BLaER1 treated with 17β-estradiol and CSF1 and Interleukin-3, amounts not matched to agents 10 nM and 100 nM (cell line): ENCODE measurements around the gene CDH4.

ENCODE experiments used
- H3K27ac ChIP-seq, 11 experiments: shearing (Covaris generic); formaldehyde crosslinking; 2 replicates each; pipeline ENCODE4 v1.8.1; 2022
- H3K27me3 ChIP-seq, 11 experiments: shearing (Covaris generic); formaldehyde crosslinking; 2 replicates each; pipeline ENCODE4 v1.8.1; 2022
- H3K36me3 ChIP-seq, 11 experiments: shearing (Covaris generic); formaldehyde crosslinking; 2 replicates each; pipeline ENCODE4 v1.8.1; 2022
- H3K4me1 ChIP-seq, 10 experiments: shearing (Covaris generic); formaldehyde crosslinking; 2 replicates each; pipeline ENCODE4 v1.8.1; 2022
- H3K4me2 ChIP-seq, 11 experiments: shearing (Covaris generic); formaldehyde crosslinking; 2 replicates each; pipeline ENCODE4 v1.8.1; 2022
- H3K4me3 ChIP-seq, 10 experiments: shearing (Covaris generic); formaldehyde crosslinking; 2 replicates each; pipeline ENCODE4 v1.8.1; 2022
- H3K9ac ChIP-seq, 11 experiments: shearing (Covaris generic); formaldehyde crosslinking; 2 replicates each; pipeline ENCODE4 v1.8.1; 2022
- H3K9me3 ChIP-seq, 11 experiments: shearing (Covaris generic); formaldehyde crosslinking; replicated peaks in 1 of 11; 2 replicates each; pipeline ENCODE4 v1.8.1; 2022
- H4K20me1 ChIP-seq, 11 experiments: shearing (Covaris generic); formaldehyde crosslinking; 2 replicates each; pipeline ENCODE4 v1.8.1; 2022
- Cebpa-rat ChIP-seq, 11 experiments: shearing (Covaris generic); IDR thresholded peaks; 2 replicates each; pipeline ENCODE4 v1.8.1; 2022

The CDH4 gene

GRCh38 chr20:61891916-61892649, 640.0 kb downstream of the CDH4 start:
- Histone ChIP-seq H3K36me3 (no peaks in the 10 kb centered on the region), H3K4me2 (no peak overlapping the region), H3K9me3 (peaks cover 0 to 9% (median 5%) of the 10 kb centered on the region in 11 experiments; a peak in 8 of 22 replicates), H3K4me1 (peaks cover 0 to 28% (median 22%) of the 10 kb centered on the region in 10 experiments; a peak in 18 of 20 replicates), H3K27ac (no peak overlapping the region), H3K4me3 (no peak overlapping the region), H3K27me3 (no peaks in the 10 kb centered on the region), H4K20me1 (peaks cover 0 to 30% (median 0%) of the 10 kb centered on the region in 11 experiments; a peak in 6 of 22 replicates), H3K9ac (no peak overlapping the region)
- no peak for TF ChIP-seq Cebpa-rat (IDR thresholded peaks at IDR 0.05)

- H3K4me1 ChIP-seq: peaks cover 0 to 14% (median 9%) of the 10 kb centered on the region in 10 experiments; a peak in 13 of 20 replicates
- H4K20me1 ChIP-seq: peaks cover 0 to 27% (median 0%) of the 10 kb centered on the region in 11 experiments; a peak in 6 of 22 replicates
- no peak overlapping the region for H3K9ac ChIP-seq
- H3K36me3 ChIP-seq: no peaks in the 10 kb centered on the region
- no peak overlapping the region for H3K27ac ChIP-seq
- H3K9me3 ChIP-seq: peaks cover 0 to 9% (median 5%) of the 10 kb centered on the region in 11 experiments; a peak in 8 of 22 replicates
- H3K4me3 ChIP-seq: no peak overlapping the region
- no peaks in the 10 kb centered on the region for H3K27me3 ChIP-seq
- TF ChIP-seq Cebpa-rat (IDR thresholded peaks at IDR 0.05): no peak
- no peak overlapping the region for H3K4me2 ChIP-seq
Measured at GRCh38 chr20:61895016-61895415, 643.0 kb downstream of the CDH4 start.

DNA sequence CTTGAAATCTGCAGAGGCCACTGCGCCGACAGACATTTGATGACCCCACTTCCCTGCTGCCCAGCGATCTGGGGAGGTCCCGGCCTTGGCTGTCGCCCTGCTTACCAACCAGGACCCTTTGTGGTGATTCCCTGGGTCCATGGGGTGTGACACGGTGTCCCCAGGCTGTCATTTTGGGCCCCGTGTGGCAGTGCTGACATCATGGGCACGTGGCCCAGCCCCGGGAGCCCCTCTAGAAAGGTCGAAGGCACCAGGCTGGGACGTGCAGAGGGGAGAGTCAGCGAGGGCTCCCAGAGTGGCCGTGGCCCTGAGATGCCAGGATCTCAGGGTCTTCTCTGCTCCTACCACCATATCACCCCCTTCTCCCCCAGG, 643.6 kb downstream of the CDH4 start:
- H3K27me3 ChIP-seq: no peaks in the 10 kb centered on the region
- no peaks in the 10 kb centered on the region for H3K36me3 ChIP-seq
- peaks cover 0 to 14% (median 9%) of the 10 kb centered on the region in 10 experiments; a peak in 13 of 20 replicates for H3K4me1 ChIP-seq
- no peak overlapping the region for H3K27ac ChIP-seq
- no peak overlapping the region for H3K4me3 ChIP-seq
- H3K4me2 ChIP-seq: peak overlapping the region in 5 of 11 experiments; percentile 25 to 63 (median 55); a peak in 6 of 22 replicates
- no peak overlapping the region for H3K9ac ChIP-seq
- peaks cover 0 to 9% (median 5%) of the 10 kb centered on the region in 11 experiments; a peak in 6 of 22 replicates for H3K9me3 ChIP-seq
- no peak for TF ChIP-seq Cebpa-rat (IDR thresholded peaks at IDR 0.05)
- H4K20me1 ChIP-seq: peaks cover 0 to 27% (median 0%) of the 10 kb centered on the region in 11 experiments; a peak in 6 of 22 replicates

- H3K4me2 ChIP-seq: peak overlapping the region in 9 of 11 experiments; percentile 3 to 63 (median 35); a peak in 15 of 22 replicates
Measured at GRCh38 chr20:61896058-61896961, 644.2 kb downstream of the CDH4 start.

GRCh38 chr20:61897401-61898295, 645.6 kb downstream of the CDH4 start:
- Histone ChIP-seq H3K27me3 (no peaks in the 10 kb centered on the region), H3K27ac (no peak overlapping the region), H3K4me1 (peaks cover 9 to 24% (median 19%) of the 10 kb centered on the region in 10 experiments; a peak in 19 of 20 replicates), H3K36me3 (no peaks in the 10 kb centered on the region), H3K9ac (no peak overlapping the region), H3K4me3 (no peak overlapping the region), H3K4me2 (no peak overlapping the region), H4K20me1 (peaks cover 0 to 33% (median 0%) of the 10 kb centered on the region in 11 experiments; a peak in 6 of 22 replicates), H3K9me3 (peaks cover 0 to under 1% (median 0%) of the 10 kb centered on the region in 11 experiments; a peak in 1 of 22 replicates)
- TF ChIP-seq Cebpa-rat (IDR thresholded peaks at IDR 0.05): no peak

More at GRCh38 chr20:61896058-61896961, 644.2 kb downstream of the CDH4 start:
- Histone ChIP-seq H3K4me3 (no peak overlapping the region), H3K9ac (no peak overlapping the region), H3K4me1 (peaks cover under 1 to 15% (median 10%) of the 10 kb centered on the region in 10 experiments; a peak in 18 of 20 replicates), H3K9me3 (peaks cover 0 to 9% (median 4%) of the 10 kb centered on the region in 11 experiments; a peak in 6 of 22 replicates), H4K20me1 (peaks cover 0 to 27% (median 0%) of the 10 kb centered on the region in 11 experiments; a peak in 6 of 22 replicates), H3K27me3 (no peaks in the 10 kb centered on the region), H3K27ac (no peak overlapping the region), H3K36me3 (no peaks in the 10 kb centered on the region)
- no peak for TF ChIP-seq Cebpa-rat (IDR thresholded peaks at IDR 0.05)

GRCh38 chr20:61898405-61898804, 646.3 kb downstream of the CDH4 start:
- H3K9me3 ChIP-seq: no peaks in the 10 kb centered on the region
- H3K27me3 ChIP-seq: no peaks in the 10 kb centered on the region
- H4K20me1 ChIP-seq: peaks cover 0 to 33% (median 0%) of the 10 kb centered on the region in 11 experiments; a peak in 6 of 22 replicates
- no peak overlapping the region for H3K4me2 ChIP-seq
- H3K4me3 ChIP-seq: no peak overlapping the region
- 0 out of 22 replicates have a peak overlapping the region, but pooled peaks of 1 of the 11 experiments have one; percentile 31 for H3K9ac ChIP-seq
- H3K27ac ChIP-seq: no peak overlapping the region
- H3K4me1 ChIP-seq: peaks cover 9 to 24% (median 19%) of the 10 kb centered on the region in 10 experiments; a peak in 19 of 20 replicates
- no peaks in the 10 kb centered on the region for H3K36me3 ChIP-seq
- no peak for TF ChIP-seq Cebpa-rat (IDR thresholded peaks at IDR 0.05)

DNA sequence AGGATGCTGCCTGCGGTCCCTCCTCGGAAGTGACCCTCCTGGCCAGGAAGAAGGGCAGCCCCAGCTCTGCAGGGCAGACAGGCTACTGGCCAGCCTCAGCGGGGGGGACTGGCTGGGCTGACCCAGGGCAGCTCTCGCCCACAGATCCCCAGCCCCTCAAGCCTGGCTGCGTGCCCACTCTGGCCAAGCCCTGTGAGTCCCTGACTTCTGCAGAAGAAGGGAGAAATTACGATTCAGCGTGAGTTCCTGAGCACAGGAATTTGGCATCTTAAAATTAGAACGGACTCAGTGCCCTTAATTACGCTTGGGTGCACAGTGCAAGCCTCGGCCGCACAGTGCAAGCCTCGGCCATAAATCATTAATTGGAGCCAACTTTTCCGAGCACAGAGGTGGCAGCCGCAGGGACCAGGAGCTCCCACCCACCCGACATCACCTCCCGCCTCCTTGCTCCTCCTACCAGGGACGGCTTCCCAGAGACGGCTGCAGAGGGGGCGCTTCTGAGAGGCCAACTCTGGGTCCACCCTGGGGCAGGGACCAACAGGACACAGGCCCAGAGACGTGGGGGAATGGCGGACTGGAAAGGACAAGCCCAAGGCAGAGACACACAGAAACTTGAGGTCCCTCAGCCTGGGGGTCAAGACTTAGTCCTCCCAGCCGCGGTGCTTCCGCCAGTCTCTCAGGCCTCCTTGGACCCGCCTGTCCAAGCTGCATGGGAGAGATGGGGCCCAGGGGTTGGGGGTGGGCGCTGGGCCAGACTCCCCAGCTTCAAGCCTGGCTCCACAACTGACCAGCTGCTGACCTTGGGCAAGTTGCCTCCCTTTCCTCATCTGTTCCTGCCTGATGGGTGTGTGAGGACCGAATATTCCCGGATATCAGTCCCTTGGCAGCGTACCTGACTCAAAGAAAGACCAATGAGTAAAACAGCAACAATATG, 648.2 kb downstream of the CDH4 start:
- Histone ChIP-seq H3K4me2 (no peak overlapping the region), H3K9me3 (no peaks in the 10 kb centered on the region), H3K27ac (no peak overlapping the region), H3K27me3 (no peaks in the 10 kb centered on the region), H3K4me1 (peaks cover 9 to 24% (median 19%) of the 10 kb centered on the region in 10 experiments; a peak in 19 of 20 replicates), H4K20me1 (peaks cover 0 to 27% (median 0%) of the 10 kb centered on the region in 11 experiments; a peak in 7 of 22 replicates), H3K4me3 (no peak overlapping the region), H3K9ac (no peak overlapping the region), H3K36me3 (no peaks in the 10 kb centered on the region)
- TF ChIP-seq Cebpa-rat (IDR thresholded peaks at IDR 0.05): no peak
